ENCODE results near the gene IMMP2L. TPM values are rescaled to one million over a fixed set of nuclear protein-coding genes. Genes with fewer than 3 reads are reported as not detected.

Gene IMMP2L
- 7.3 and 15.4 TPM in 2 replicates for total RNA-seq

GRCh38 chr7:111561904-111562732, at the start of gene IMMP2L:
Gene IMMP2L, minus strand, starts transcription at chr7:111562492.

GRCh38 chr7:111090846-111091245, 471.4 kb downstream of the IMMP2L start, which contains the start of gene LRRN3:
Gene LRRN3, plus strand, starts transcription at chr7:111091127. Its CDS starts 31,646 bp downstream, at chr7:111122773.

